Astrocyte of the spinal cord (primary cell): ENCODE results near the gene C2orf92.
A peak's percentile ranks its signal among the peaks of the same experiment; 100 is the strongest.

Experiments
- DNase-seq: peaks from one replicate; pipeline ENCODE4 v3.0.0; 2011; ENCODE audit warnings: low read depth, low spot score
- H3K4me3 ChIP-seq: 2 replicates; pipeline ENCODE4 v1.5.1; 2011; ENCODE audit warnings: low read depth, mild to moderate bottlenecking, low read length, moderate library complexity
- CTCF ChIP-seq: IDR thresholded peaks from 2 replicates; pipeline ENCODE4 v1.5.1; 2012; ENCODE audit warnings: low read depth, mild to moderate bottlenecking, low read length, inconsistent platforms
- in situ Hi-C: cut with HindIII; loops from 2 replicates; pipeline ENCODE4 v1.10.0; 2017; ENCODE audit warnings: low sequenced_read_pairs

Gene C2orf92

GRCh38 chr2:97724946-97725688 is 55.6 kb downstream of the C2orf92 start:
- in situ Hi-C loops, result no loop called here
- no peak overlapping the region for H3K4me3 ChIP-seq
- no peak for DNase-seq
- TF ChIP-seq CTCF, result no peak

- TF ChIP-seq CTCF, result no peak
- no peak for DNase-seq
- in situ Hi-C loops, result no loop called here
- H3K4me3 ChIP-seq, result no peak overlapping the region
Measured at GRCh38 chr2:97726261-97727064, 57.0 kb downstream of the C2orf92 start.

GRCh38 chr2:97727296-97727695 is 57.8 kb downstream of the C2orf92 start:
- TF ChIP-seq CTCF, result no peak
- H3K4me3 ChIP-seq, result no peak overlapping the region
- in situ Hi-C loops, result no loop called here
- DNase-seq, result no peak

- no peak for DNase-seq
- H3K4me3 ChIP-seq, result no peak overlapping the region
- TF ChIP-seq CTCF, result no peak
- in situ Hi-C loops, result no loop called here
Measured at GRCh38 chr2:97728091-97728731, 58.7 kb downstream of the C2orf92 start.

- H3K4me3 ChIP-seq, result no peak overlapping the region
- in situ Hi-C loops, result no loop called here
- TF ChIP-seq CTCF, result no peak
- DNase-seq, result peak; percentile 42
Measured at GRCh38 chr2:97730245-97730644, 60.7 kb downstream of the C2orf92 start.

GRCh38 chr2:97731274-97732020 is 61.9 kb downstream of the C2orf92 start:
- in situ Hi-C loops, result no loop called here
- no peak for DNase-seq
- no peak for TF ChIP-seq CTCF

More at GRCh38 chr2:97731274-97732020, 61.9 kb downstream of the C2orf92 start:
- no peak overlapping the region for H3K4me3 ChIP-seq
